Kidney capillary endothelial cell (primary cell): ENCODE measurements around the gene OR2T35.
"Not testable (repeated sequence)": the region's sequence is repeated elsewhere in the genome, so short reads cannot be mapped to it uniquely, and the experiment has no call there.

Experiments used
- DNase-seq: peaks from one replicate; pipeline ENCODE4 v3.0.0-alpha.2; 2018; ENCODE audit warnings: low spot score

Gene OR2T35, protein sequence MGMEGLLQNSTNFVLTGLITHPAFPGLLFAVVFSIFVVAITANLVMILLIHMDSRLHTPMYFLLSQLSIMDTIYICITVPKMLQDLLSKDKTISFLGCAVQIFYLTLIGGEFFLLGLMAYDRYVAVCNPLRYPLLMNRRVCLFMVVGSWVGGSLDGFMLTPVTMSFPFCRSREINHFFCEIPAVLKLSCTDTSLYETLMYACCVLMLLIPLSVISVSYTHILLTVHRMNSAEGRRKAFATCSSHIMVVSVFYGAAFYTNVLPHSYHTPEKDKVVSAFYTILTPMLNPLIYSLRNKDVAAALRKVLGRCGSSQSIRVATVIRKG

DNA sequence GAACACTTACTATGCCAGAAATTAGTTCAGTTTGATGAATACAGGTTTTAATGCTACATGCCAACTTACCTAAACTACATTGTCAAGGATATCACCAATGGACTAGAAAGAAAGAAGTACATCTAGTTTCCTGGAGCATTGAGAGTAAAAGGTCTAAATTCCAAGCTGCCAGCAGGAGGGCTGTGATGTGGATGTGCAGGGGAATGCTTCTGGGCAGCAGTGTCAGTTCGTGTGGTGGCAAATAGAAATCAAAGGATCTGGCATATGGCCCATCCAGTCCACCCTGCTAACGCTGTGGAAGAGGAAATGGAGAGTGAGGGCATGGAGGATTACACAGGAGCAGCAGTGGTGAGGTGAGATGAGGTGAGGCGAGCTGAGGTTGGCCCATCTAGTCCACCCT, at the start of gene OR2T35:
TSS of gene OR2T35 (minus strand) at position 101 of the 400 bp plus-strand sequence. CDS start 6,020 bp downstream, outside the sequence.
- not testable (repeated sequence) for DNase-seq

DNA sequence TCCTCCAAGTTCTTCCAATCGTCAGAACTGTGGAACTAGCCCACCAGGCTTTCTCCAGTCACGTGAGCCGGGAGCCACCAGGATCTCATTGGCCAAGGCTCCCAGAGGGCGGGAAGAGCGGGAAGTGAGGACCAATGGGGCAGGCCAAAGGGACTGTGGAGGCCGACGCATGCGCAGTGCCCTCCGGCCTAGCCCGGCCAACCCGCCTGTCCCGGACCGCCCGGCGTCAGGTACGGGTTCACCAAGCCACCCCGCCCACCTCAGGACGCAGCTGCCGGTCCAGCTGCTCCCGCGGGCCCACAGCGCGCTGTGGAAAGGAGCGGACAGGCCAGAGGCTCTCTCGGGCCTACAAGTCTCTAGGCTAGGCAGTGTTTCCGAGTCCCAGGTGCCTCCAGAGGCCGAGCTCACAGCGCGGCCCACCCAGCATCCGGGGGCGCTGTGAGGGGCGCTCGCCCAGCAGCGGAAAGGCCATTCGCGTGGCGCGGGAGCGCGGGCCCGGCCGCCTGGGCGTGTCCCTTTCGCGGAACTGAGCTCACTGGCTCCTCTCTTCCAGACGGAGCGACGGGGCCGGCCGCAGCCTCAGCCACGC, 46.6 kb upstream of the OR2T35 start:
- no peak for DNase-seq

- no peak for DNase-seq
Measured at GRCh38 chr1:248688527-248689298, 43.6 kb upstream of the OR2T35 start.

DNA sequence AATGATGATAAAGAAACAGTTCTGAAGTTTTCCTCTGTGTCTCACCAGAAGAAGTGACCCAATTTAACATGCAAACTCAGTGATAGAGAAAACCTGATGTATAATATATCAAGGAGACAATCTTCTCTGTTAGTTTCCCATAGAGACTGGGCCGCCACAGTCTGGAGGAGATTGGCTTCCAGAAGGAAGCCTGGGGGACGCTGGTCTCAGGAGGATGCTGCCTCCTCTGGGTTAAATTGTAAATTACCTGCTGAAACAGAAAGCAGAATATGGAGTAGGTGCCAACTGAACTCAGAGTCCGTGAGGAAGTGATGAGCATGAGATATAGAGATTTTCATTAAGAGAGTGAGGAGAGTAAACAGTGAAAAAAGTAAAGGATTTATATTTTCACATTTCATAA, 41.7 kb upstream of the OR2T35 start:
- no peak for DNase-seq

DNA sequence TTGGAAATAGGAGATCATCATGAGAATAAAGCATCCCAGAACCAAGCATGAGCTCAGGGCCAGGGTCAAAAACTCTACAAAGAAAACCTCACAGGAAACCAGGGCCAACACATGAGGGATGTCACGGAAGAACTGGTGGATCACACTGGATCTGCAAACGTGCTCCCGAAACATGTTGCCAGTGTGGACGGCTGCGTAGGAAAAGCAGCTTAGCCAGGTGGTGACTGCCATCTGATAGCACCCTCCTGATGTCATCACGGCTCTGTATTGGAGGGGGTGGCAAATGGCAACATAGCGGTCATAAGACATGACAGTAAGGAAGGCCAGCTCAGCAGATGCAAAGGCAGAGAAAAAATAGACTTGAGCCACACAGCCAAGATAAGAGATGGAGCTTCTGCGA, 36.6 kb upstream of the OR2T35 start:
- DNase-seq = no peak

GRCh38 chr1:248670003-248670402, 24.9 kb upstream of the OR2T35 start:
- DNase-seq = no peak

- not testable (repeated sequence) for DNase-seq
Measured at GRCh38 chr1:248663453-248664328, 18.6 kb upstream of the OR2T35 start.

DNA sequence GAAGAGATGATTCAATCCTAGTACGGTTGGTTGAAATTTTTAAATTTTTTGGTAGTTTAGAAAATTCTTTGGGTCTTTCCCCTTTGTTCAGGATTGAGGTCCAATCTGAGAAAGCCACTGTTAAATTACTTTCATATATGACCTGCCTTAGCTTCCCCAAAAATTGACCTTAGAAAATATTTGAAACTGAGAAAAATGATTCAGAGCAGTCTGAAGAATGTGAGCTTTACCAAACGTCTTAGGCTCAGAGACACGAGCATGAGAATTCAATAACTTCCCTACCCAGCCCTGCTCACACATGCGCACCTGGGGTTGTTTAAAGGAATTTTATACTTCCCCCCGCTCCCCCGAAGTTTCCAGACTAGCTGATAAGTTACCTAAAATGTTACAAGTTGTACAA, 11.7 kb upstream of the OR2T35 start:
- not testable (repeated sequence) for DNase-seq

DNA sequence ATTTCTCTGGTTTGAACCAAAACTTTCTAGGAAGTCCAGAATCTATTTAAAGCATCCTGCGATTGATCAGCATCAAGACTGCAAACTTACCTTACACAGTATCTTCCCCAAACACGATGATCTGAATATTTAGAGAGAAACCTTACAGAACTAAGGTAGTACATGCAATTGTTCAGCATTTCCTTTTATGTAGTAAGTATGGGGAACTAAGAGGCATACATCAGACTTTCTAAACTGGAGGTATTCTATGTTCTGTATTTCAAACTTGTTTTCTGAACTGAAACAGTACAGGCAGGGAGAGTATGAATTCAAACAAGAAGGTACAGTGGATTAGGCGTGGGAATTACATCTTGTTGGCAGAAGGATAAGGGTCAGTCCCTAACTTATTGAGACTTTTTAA, 10.3 kb upstream of the OR2T35 start, which contains the start of gene OR2T27:
TSS of gene OR2T27 (minus strand) at position 175 of the 400 bp plus-strand sequence. CDS start 4,644 bp downstream, outside the sequence.
- DNase-seq = not testable (repeated sequence)

DNA sequence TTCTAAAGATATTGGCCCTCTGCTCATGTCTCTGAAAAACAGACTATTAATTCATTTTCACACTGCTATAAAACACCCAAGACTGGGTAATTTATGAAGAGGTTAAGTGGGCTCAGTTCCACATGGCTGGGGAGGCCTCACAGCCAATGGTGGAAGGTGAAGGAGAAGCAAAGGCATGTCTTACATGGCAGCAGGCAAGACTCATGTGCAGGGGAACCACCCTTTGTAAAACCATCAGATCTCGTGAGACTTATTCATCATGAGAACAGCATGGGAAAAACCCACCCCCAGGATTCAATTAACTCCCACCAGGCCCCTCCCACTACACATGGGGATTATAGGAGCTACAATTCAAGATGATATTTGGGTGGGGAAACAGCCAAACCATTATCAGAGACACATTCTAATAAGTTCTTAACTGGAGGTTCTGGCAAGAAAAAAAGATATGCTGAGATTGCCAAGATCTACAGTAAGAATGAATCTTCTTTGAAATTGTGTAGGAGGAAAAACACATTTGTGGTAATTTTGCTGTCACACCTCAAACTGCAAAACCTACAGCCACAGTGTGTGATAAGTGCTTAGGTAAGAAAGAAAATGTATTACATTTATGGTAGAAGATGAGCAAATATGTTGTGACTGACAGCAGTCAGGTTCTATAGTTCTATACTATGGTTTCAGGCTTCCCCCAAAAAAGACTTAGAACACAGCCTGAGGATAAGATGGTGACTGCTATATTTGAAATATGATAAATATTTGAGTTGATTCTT, 3.9 kb upstream of the OR2T35 start:
- DNase-seq = not testable (repeated sequence)

GRCh38 chr1:248642971-248643651, 2.0 kb downstream of the OR2T35 start:
- not testable (repeated sequence) for DNase-seq

DNA sequence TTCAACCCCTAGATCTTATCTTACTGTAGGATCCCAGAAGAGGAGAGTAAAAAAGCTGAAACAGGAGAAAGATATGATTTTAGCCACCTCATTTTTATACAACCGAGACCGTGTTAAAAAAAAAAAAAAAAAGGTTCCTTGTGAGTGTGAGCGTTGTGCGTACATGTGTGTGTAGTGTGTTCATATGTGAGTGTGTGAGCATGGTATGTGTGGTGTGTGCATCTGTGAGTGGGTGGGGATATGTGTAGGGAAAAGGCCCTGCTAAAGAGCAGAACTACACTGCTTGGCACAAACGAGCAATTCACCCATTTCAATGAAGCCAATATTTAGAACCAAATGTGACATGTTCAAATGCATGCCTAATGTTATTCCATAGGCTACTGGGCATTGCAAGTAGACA, 3.5 kb downstream of the OR2T35 start:
- DNase-seq = not testable (repeated sequence)

DNA sequence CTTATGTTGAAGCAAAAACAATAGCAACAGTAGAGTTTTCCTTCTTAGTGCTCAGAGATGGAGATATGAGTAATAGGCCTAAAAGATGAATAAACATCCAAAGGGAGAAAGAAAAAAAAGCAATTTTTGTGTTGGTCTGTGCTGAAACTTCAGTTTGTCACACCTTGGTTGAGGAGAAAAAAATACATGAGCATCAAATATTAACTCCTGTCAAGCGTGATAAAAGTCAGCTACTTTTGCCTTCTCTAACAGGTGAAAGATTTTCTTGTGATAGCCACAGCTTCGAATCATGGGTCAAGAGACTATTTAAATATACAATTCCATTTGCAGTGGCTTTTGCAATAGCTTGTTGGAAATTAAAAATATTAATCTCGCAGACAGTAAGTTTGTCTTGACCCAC, 4.2 kb downstream of the OR2T35 start:
- DNase-seq = not testable (repeated sequence)

DNA sequence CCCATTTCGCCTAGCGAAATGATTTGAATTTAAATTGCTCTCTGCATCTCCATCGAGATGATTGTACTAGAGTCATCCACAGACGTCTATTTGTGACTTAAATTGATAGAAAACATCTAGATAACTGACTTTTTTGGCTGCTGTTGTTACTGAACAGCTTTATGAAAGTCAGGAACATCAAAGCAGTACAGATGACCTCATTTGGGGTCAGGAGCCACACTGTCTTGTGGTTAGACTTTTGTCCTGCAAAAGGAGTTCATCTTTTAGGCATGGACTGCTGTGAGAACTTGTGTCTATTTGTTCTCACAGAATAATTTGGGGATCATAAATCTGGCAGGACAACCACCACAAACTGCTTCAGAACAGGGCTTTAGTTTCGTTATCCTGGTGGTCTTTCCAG, 5.4 kb downstream of the OR2T35 start:
- DNase-seq = not testable (repeated sequence)

- DNase-seq = not testable (repeated sequence)
Measured at GRCh38 chr1:248636612-248637011, 8.5 kb downstream of the OR2T35 start.

DNA sequence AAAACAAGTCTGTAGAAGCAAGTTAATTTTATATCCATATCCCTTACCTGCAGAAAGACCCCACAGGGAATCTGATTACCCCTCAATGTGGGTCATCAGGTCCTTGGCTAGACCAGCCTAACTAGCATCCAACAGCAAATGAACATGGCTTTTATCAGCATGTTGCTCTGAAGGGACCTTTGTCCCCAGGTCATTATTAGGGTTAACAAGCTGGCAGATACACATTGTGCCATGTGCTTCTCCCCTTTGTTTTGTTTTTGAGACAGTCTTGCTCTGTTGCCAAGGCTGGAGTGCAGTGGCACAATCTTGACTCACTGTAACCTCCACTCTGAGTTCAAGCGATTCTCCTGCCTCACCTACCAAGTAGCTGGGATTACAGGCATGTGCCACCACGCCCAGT, 10.1 kb downstream of the OR2T35 start, which contains the start of gene OR2T11:
TSS of gene OR2T11 (minus strand) at position 101 of the 400 bp plus-strand sequence. CDS start 7,963 bp downstream, outside the sequence.
- not testable (repeated sequence) for DNase-seq

GRCh38 chr1:248631354-248632008, 13.6 kb downstream of the OR2T35 start:
- DNase-seq = no peak

DNA sequence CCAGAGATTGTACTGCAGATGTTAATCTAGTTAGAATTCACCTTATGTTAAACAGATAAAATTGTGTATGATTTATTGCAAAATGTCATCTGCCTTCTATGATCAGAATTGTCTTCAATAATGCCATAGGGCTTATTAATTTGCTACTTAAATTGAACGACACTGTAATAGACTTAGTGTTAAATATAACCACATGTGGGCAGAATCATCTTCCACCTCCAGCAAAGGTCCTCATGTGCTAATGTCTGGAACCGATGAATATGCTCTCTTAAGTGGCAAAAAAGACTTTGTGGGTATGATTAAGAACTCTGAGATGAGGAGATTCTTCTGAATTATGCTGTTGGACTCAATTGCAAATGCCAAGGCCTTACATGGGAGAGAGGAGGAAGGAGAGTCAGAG, 14.5 kb downstream of the OR2T35 start:
- DNase-seq = no peak

GRCh38 chr1:248627971-248628844, 16.9 kb downstream of the OR2T35 start:
- DNase-seq = no peak
